ENCODE data around the gene FAM210B. TPM values are rescaled to one million over a fixed set of nuclear protein-coding genes. Genes with fewer than 3 reads are reported as not detected.

FAM210B gene
- total and polyA plus RNA-seq, 9 of the 15 experiments (the other 6 are each of a cell fraction or from before 2014, with no cell fraction given) = 12.1 to 87.3 (median 47.6) TPM

- 0 out of 2 replicates have a peak, but pooled peaks have one; percentile 45 for TF ChIP-seq PTBP1 (IDR thresholded peaks at IDR 0.05; ENCODE audit: low read depth, low read length)
- TF ChIP-seq ZBTB26 (CRISPR knock-in tag; IDR thresholded peaks at IDR 0.05) = no peak
- TF ChIP-seq, protein P1, sequence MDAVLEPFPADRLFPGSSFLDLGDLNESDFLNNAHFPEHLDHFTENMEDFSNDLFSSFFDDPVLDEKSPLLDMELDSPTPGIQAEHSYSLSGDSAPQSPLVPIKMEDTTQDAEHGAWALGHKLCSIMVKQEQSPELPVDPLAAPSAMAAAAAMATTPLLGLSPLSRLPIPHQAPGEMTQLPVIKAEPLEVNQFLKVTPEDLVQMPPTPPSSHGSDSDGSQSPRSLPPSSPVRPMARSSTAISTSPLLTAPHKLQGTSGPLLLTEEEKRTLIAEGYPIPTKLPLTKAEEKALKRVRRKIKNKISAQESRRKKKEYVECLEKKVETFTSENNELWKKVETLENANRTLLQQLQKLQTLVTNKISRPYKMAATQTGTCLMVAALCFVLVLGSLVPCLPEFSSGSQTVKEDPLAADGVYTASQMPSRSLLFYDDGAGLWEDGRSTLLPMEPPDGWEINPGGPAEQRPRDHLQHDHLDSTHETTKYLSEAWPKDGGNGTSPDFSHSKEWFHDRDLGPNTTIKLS (IDR thresholded peaks at IDR 0.05; ENCODE audit: borderline replicate concordance, low read depth) = peak; percentile 66; the same call in 1 of the 2 replicates
- no peak for TF ChIP-seq NR3C1 (CRISPR knock-in tag; IDR thresholded peaks at IDR 0.05)
- TF ChIP-seq NRF1 (conservative IDR thresholded peaks at IDR 0.05 in 1 of 2, IDR thresholded peaks at IDR 0.05 in 1 of 2) = peak in 1 of 2 experiments; percentile 41; a peak in 2 of 4 replicates
- TF ChIP-seq SIRT6 (IDR thresholded peaks at IDR 0.05; ENCODE audit: low read depth, low read length) = no peak
- TF ChIP-seq, protein P2, sequence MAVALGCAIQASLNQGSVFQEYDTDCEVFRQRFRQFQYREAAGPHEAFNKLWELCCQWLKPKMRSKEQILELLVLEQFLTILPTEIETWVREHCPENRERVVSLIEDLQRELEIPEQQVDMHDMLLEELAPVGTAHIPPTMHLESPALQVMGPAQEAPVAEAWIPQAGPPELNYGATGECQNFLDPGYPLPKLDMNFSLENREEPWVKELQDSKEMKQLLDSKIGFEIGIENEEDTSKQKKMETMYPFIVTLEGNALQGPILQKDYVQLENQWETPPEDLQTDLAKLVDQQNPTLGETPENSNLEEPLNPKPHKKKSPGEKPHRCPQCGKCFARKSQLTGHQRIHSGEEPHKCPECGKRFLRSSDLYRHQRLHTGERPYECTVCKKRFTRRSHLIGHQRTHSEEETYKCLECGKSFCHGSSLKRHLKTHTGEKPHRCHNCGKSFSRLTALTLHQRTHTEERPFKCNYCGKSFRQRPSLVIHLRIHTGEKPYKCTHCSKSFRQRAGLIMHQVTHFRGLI (CRISPR knock-in tag; IDR thresholded peaks at IDR 0.05) = 0 out of 2 replicates have a peak, but pooled peaks have one; percentile 57
- TF ChIP-seq ATF1 (CRISPR knock-in tag; IDR thresholded peaks at IDR 0.05) = no peak
- peak; percentile 83 for TF ChIP-seq ATF1 (tag; IDR thresholded peaks at IDR 0.05)
- no peak for TF ChIP-seq MCM2 (IDR thresholded peaks at IDR 0.05; ENCODE audit: low read depth)
- TF ChIP-seq, protein P3, sequence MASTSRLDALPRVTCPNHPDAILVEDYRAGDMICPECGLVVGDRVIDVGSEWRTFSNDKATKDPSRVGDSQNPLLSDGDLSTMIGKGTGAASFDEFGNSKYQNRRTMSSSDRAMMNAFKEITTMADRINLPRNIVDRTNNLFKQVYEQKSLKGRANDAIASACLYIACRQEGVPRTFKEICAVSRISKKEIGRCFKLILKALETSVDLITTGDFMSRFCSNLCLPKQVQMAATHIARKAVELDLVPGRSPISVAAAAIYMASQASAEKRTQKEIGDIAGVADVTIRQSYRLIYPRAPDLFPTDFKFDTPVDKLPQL (IDR thresholded peaks at IDR 0.05; ENCODE audit: extremely low read depth, insufficient read length) = no peak
- peak; percentile 53; the same call in 1 of the 2 replicates for TF ChIP-seq SP1 (CRISPR knock-in tag; IDR thresholded peaks at IDR 0.05)
- no peak for TF ChIP-seq NFIX (CRISPR knock-in tag; IDR thresholded peaks at IDR 0.05; ENCODE audit: low read depth)
- 0 out of 2 replicates have a peak, but pooled peaks have one; percentile 48 for TF ChIP-seq ZNF12 (CRISPR knock-in tag; IDR thresholded peaks at IDR 0.05)
- peak; percentile 94 for TF ChIP-seq RNF2 (IDR thresholded peaks at IDR 0.05)
- TF ChIP-seq TEAD4 (IDR thresholded peaks at IDR 0.05; ENCODE audit: low read length) = peak; percentile 99
- no peak for TF ChIP-seq TEAD4 (CRISPR knock-in tag; IDR thresholded peaks at IDR 0.05; ENCODE audit: borderline replicate concordance)
- TF ChIP-seq STAG1 (CRISPR knock-in tag; IDR thresholded peaks at IDR 0.05; ENCODE audit: borderline replicate concordance) = no peak
- TF ChIP-seq, protein P4, sequence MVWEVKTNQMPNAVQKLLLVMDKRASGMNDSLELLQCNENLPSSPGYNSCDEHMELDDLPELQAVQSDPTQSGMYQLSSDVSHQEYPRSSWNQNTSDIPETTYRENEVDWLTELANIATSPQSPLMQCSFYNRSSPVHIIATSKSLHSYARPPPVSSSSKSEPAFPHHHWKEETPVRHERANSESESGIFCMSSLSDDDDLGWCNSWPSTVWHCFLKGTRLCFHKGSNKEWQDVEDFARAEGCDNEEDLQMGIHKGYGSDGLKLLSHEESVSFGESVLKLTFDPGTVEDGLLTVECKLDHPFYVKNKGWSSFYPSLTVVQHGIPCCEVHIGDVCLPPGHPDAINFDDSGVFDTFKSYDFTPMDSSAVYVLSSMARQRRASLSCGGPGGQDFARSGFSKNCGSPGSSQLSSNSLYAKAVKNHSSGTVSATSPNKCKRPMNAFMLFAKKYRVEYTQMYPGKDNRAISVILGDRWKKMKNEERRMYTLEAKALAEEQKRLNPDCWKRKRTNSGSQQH (CRISPR knock-in tag; IDR thresholded peaks at IDR 0.05) = no peak; the same call in 1 of the 2 replicates
- TF ChIP-seq ZNF561 (CRISPR knock-in tag; conservative IDR thresholded peaks at IDR 0.05) = no peak
- no peak for TF ChIP-seq ZFP91 (CRISPR knock-in tag; IDR thresholded peaks at IDR 0.05)
Observed at GRCh38 chr20:56411759-56412472, 53.1 kb downstream of the FAM210B start, which contains the start of gene CASS4 (continued).
